Stimulated activated CD4-positive, alpha-beta T cell treated with anti-CD3 and anti-CD28 coated beads, Interleukin-12 subunit alpha, Interleukin-12 subunit beta, amount 100 ng/mL, for 24 hours (primary cell): ENCODE data around the gene EIF4B.
"Not testable (repeated sequence)": the region's sequence is repeated elsewhere in the genome, so short reads cannot be mapped to it uniquely, and the experiment has no call there.

ENCODE experiments used
- DNase-seq, 2 experiments: peaks; one replicate each; pipeline ENCODE4 v3.0.0-alpha.2; 2020; ENCODE audit warnings: low read depth in 2 of 2

EIF4B gene, protein sequence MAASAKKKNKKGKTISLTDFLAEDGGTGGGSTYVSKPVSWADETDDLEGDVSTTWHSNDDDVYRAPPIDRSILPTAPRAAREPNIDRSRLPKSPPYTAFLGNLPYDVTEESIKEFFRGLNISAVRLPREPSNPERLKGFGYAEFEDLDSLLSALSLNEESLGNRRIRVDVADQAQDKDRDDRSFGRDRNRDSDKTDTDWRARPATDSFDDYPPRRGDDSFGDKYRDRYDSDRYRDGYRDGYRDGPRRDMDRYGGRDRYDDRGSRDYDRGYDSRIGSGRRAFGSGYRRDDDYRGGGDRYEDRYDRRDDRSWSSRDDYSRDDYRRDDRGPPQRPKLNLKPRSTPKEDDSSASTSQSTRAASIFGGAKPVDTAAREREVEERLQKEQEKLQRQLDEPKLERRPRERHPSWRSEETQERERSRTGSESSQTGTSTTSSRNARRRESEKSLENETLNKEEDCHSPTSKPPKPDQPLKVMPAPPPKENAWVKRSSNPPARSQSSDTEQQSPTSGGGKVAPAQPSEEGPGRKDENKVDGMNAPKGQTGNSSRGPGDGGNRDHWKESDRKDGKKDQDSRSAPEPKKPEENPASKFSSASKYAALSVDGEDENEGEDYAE

DNA sequence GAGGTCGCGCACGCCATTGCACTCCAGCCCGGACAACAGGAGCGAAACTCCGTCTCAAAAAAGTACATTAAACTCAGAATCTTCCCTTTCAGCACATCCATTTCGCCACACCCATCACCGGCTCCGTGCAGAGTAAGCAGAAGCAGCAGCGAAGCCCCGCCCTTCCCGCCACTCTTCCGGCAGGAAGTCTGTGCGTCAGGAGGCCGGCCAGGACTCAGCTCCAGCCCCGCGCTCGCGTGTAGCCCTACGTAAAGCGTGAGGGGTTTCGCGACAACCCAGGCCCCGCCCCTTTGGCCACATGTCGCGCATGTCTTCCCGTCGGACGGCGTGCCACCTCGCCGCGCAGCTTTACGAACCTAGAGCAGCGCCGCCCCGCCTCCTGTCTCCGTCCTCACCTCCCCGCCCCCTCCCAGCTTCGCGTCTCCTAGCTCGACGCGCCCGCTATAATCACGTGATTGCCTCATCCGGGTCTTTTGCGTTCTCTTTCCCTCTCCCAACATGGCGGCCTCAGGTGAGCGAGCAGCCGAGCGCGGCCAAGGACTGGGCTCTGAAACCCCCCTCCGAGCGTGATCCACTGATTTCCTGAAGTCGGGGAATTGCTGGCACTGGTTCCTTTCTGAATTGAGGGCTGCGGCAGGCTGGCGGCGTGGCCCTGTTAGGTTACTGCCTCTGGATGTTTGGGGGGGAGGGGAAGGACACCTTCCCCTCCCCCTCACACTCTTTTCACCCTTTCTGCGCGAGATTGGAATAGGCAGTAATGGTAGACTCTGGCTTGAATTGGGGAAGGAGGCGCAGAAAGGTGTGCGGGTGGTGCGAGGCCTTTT lies at the start of gene EIF4B:
EIF4B (plus strand) TSS at position 471 of the 824 bp plus-strand sequence; CDS start at position 499, 28 bp downstream.
- DNase-seq, result peak; percentile 98 to 99

- DNase-seq, result no peak
Measured at GRCh38 chr12:52956987-52957386, 49.3 kb upstream of the EIF4B start.

- no peak for DNase-seq
Measured at GRCh38 chr12:52964556-52965336, 41.5 kb upstream of the EIF4B start.

GRCh38 chr12:52965337-52965731 lies 40.9 kb upstream of the EIF4B start:
- DNase-seq, result no peak

DNA sequence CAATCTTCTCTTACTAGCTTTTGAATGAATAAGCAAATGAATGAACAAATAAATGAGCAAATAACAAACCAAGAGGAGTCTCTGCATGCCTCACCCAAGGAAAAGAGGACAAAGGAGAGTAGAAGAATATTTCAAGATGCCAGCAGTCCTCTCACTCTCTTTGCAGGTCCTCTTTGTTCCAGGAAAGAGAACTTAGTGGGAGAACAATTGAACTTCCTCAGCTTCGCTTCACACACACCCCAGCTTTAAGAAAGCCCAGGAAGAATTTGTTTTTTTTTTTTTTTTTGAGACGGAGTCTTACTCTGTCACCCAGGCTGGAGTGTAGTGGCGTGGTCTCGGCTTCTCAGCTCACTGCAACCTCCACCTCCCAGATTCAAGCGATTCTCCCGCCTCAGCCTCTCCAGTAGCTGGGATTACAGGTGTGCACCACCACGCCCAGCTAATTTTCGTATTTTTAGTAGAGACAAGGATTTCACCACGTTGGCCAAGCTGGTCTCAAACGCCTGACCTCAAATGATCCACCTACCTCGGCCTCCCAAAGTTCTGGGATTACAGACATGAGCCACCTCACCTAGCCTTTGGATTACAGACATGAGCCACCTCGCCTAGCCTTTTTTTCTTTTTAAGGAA lies 37.0 kb upstream of the EIF4B start:
- DNase-seq, result no peak

DNA sequence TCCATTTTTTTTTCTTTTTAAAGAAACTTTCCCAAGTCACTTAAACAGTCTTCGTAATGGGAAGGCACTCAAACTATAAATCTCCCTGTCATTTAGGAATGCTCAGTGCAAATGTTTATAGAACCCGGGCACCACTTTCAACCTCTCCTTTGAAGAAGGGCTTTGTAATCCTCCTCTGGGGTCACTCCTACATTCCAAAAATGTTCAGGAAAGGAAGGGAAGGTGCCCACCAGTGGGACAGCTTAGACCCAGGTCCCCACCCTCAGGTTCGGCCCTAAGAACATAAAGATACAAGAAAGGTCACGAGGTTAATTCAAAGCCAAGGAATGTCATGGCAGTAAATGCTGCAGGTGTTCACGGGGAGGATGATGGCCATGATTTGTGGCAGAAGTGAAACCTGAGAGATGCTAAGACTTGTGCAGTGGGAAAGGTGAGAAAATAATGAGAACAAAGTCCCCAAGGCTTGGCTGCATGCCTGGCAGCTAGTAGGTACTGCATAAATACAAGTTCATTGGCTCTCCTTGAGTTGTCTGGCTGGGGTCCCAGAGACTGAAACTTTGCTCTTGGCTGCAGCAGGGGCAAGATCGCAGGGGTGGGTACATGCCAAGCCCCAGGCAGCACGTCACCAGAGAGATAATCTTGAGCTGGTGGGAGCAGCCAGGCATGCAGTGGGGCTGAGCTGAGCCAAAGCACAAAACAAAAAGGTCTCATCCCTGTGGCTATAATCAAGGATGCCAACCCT lies 36.3 kb upstream of the EIF4B start:
- DNase-seq, result no peak

GRCh38 chr12:52971679-52972329 lies 34.5 kb upstream of the EIF4B start:
- no peak for DNase-seq

- DNase-seq, result no peak
Measured at GRCh38 chr12:52975204-52975603, 31.1 kb upstream of the EIF4B start.

GRCh38 chr12:52975820-52976573 lies 30.3 kb upstream of the EIF4B start:
- DNase-seq, result no peak

DNA sequence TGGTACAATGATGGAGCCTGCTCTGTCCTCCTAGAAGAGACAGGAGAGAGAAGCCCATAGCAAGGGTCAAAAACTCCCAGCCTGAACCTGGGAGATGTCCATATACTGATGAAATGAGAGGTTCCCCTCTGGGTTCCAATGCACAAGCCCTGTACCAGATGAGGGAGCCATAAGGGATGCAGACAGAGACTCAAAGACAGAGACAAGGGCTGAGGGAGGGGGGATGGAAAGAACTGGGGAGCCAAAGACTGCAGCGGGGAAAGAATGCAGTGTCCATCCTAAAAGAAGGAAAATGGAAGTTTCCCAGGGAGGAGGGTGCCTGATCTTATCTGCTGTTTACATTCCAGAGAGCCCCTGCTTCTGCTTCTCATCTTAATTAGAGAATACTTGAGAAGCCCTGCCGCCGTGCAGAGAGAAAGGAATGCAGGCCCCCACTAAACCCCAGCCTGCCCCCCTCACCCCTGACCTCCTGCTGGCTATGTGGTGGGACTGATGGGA lies 29.6 kb upstream of the EIF4B start:
- DNase-seq, result no peak

- DNase-seq, result no peak
Measured at GRCh38 chr12:52977170-52977569, 29.1 kb upstream of the EIF4B start.

GRCh38 chr12:52980096-52980649 lies 26.1 kb upstream of the EIF4B start:
- no peak for DNase-seq

DNA sequence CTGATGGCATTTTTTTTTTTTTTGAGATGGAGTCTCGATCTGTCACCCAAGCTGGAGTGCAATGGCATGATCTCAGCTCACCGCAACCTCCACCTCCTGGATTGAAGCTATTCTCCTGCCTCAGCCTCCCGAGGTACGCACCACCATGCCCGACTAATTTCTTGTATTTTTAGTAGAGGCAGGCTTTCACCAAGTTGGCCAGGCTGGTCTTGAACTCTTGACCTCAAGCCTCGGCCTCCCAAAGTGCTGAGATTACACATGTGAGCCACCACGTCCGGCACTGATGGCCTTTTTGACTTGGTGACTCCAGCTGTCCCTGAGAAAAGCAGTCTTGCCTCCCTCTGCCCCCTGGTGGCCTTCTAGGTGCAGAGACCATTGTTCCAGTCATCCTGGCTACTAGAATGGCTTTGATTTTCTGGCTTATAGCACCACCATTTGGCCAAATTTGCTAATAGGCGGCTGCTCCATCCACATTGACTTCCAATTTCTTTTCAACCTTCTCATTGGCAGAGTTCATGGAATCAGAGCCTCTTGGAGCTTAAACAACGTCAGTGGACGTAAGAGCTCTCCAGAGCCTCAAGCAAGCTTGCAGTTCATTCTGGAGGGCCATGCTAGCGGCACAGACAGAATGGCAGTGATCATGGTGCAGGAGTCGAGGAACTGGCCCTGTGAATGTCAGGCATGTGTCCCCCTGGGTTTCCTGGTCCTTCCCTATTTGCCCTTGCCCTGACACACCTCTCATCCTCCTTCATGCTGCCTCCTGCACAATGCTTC lies 25.4 kb upstream of the EIF4B start:
- peak; percentile 58 to 77 for DNase-seq

DNA sequence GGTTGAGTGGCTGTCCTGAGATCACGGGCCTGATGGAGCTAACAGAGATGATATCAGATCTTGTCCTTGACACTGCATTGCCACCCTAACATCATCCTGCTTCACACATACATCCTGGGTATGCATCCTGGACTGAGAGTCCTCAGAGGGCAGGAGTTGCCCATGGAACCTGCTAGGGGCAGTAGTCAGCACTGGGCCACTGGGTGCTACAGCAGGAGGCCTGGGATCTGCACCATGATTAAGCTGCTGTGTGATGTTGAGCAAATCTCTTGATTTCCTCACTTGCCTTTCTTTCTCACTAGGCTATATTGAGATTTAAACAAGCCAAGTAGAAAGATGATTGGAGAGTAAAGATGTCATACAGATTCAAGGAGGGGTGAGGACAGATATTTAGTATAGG lies 22.1 kb upstream of the EIF4B start:
- no peak for DNase-seq

- no peak for DNase-seq
Measured at GRCh38 chr12:52988898-52989297, 17.4 kb upstream of the EIF4B start.

- no peak for DNase-seq
Measured at GRCh38 chr12:52990206-52990605, 16.1 kb upstream of the EIF4B start.

GRCh38 chr12:52992240-52992639 lies 14.0 kb upstream of the EIF4B start:
- not testable (repeated sequence) for DNase-seq
